Sigmoid colon (tissue), 7 donors: ENCODE data around the gene SKI. TPM values are rescaled to one million over a fixed set of nuclear protein-coding genes. Genes with fewer than 3 reads are reported as not detected.

Experiments used
- DNase-seq: peaks from one replicate; pipeline ENCODE4 v3.0.0-alpha.2; 2019
- H3K27ac ChIP-seq, 4 donors: fragments of 200-600 bp; sonication (generic); one replicate each; pipeline ENCODE4 v1.5.1; 2016 to 2019; ENCODE audit warnings: mild to moderate bottlenecking in 1 of 4
- H3K27me3 ChIP-seq, 3 donors: fragments of 200-600 bp; sonication (generic); one replicate each; pipeline ENCODE4 v1.5.1; 2019; ENCODE audit warnings: mild to moderate bottlenecking in 1 of 3
- H3K36me3 ChIP-seq, 4 donors: fragments of 200-600 bp; sonication (generic); one replicate each; pipeline ENCODE4 v1.5.1; 2016 to 2019
- H3K4me1 ChIP-seq, 4 donors: fragments of 200-600 bp; sonication (generic); one replicate each; pipeline ENCODE4 v1.5.1; 2017 to 2019
- H3K4me3 ChIP-seq, 4 donors: fragments of 200-600 bp; sonication (generic); one replicate each; pipeline ENCODE4 v1.5.1; 2017 to 2019; ENCODE audit warnings: mild to moderate bottlenecking in 2 of 4, moderate library complexity in 1 of 4
- H3K9me3 ChIP-seq, 4 donors: fragments of 200-600 bp in 3 of 4; sonication (generic) in 3 of 4; one replicate each; pipeline versions ENCODE4 v1.5.1 to v1.6.1; 2013 to 2019
- CTCF ChIP-seq, 4 experiments: fragments of 450-650 bp in 3 of 4; fragments of 200-600 bp in 1 of 4; IDR thresholded peaks; one replicate each; pipeline ENCODE4 v1.5.1; 2016 to 2019; ENCODE audit warnings: antibody characterized with exemption in 4 of 4, mild to moderate bottlenecking in 3 of 4, moderate library complexity in 2 of 4
- EP300 ChIP-seq, 4 donors: sonication (generic); formaldehyde crosslinking; IDR thresholded peaks; one replicate each; pipeline ENCODE4 v1.6.1; 2017; ENCODE audit warnings: antibody characterized with exemption in 4 of 4
- POLR2A ChIP-seq, 2 donors: fragments of 450-650 bp; IDR thresholded peaks; one replicate each; pipeline ENCODE4 v1.6.1; 2016; ENCODE audit warnings: antibody characterized with exemption in 2 of 2, mild to moderate bottlenecking in 2 of 2, moderate library complexity in 2 of 2
- POLR2AphosphoS5 ChIP-seq, 4 donors: sonication (generic); formaldehyde crosslinking; IDR thresholded peaks; one replicate each; pipeline ENCODE4 v1.6.1; 2017; ENCODE audit warnings: antibody characterized with exemption in 4 of 4
- WGBS, 2 donors: extraction: QIAGEN DNeasy Blood & Tissue Kit; methylation state at CpG; one replicate each; pipeline ENCODE4 v1.1.7; 2013; 5-methylcytosine and 5-hydroxymethylcytosine counted together
- intact Hi-C: fragments of 100-400 bp; cut with DNase I; formaldehyde crosslinking; loops from one replicate; pipeline ENCODE4 v1.15.1; 2023
- polyA plus RNA-seq, 3 donors: library from polyadenylated mRNA; stranded (reverse); fragments of 200-250 nt; gene quantifications; one replicate each; pipeline ENCODE4 v1.2.3, GENCODE V29; 2013
- total RNA-seq, 4 donors: library from RNA; depleted of rRNA; stranded (reverse); fragments of >200 nt; gene quantifications; one replicate each; pipeline ENCODE4 v1.1.0, GENCODE V29; 2016
- donor health status: healthy with polysubstance abuse.
- donor health status: Bipolar disorder and iron deficiency.
- donor health status: healthy.

SKI gene
- total and polyA plus RNA-seq, 7 donors = 5.8 to 50.4 (median 19.3) TPM

DNA sequence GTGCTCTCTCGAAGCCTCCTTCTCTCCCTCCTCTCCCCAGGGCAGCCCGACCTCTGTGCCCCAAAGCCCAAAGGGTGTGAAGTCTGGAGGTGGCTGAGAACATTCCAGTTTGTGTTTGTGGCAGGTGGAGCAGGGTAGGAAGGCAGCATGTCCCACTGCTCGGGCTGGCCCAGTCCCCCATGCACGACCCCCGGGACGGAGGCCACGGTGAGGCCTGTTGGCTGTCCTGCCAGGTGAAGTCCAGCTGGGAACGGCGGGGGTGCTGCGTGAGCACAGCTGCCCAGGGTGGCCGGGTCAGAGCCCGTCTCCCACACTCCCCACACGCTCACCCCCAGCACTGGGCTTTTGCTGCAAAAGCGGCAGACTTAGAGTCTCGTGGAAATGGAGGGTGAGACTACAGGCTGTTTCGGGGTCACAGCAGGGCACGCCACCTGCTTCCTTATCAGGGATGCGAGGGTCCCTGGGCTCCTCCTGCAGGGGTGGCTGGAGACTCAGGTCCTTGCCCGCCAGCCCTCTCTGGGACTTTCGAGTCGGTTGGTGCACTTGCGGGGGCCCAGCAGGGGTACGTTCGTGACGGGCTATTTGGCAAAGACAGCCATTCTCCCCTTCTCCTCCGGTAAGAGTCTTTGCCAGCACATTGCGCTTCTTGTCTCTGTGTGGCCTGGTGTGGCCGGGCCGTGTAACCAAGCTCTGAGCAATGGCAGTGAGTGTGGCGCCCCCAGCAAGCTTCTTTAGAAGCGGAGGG lies 123.0 kb downstream of the SKI start:
- WGBS, 2 donors = 87 to 90% methylated on average over 31 of the region's 31 CpGs
- intact Hi-C loops = no loop called here
- peaks cover 0 to 23% (median 15%) of the 10 kb centered on the region in 4 donors for H3K4me1 ChIP-seq
- peak; percentile 35 for DNase-seq
- H3K9me3 ChIP-seq = no peaks in the 10 kb centered on the region
- no peaks in the 10 kb centered on the region for H3K36me3 ChIP-seq
- no peak for TF ChIP-seq CTCF (IDR thresholded peaks at IDR 0.05)
- TF ChIP-seq EP300 (IDR thresholded peaks at IDR 0.05) = no peak
- TF ChIP-seq POLR2AphosphoS5 (IDR thresholded peaks at IDR 0.05) = no peak
- no peak for TF ChIP-seq POLR2A (IDR thresholded peaks at IDR 0.05)
- H3K4me3 ChIP-seq = no peak overlapping the region
- H3K27me3 ChIP-seq = no peaks in the 10 kb centered on the region
- no peak overlapping the region for H3K27ac ChIP-seq

GRCh38 chr1:2351723-2352122 lies 123.6 kb downstream of the SKI start:
- WGBS, 2 donors = 92 to 93% methylated on average over 8 of the region's 8 CpGs
- no peak for TF ChIP-seq POLR2A (IDR thresholded peaks at IDR 0.05)
- TF ChIP-seq EP300 (IDR thresholded peaks at IDR 0.05) = no peak
- no peak for TF ChIP-seq POLR2AphosphoS5 (IDR thresholded peaks at IDR 0.05)
- no peak for TF ChIP-seq CTCF (IDR thresholded peaks at IDR 0.05)
- DNase-seq = no peak

GRCh38 chr1:2352341-2352896 lies 124.3 kb downstream of the SKI start:
- Histone ChIP-seq H3K27ac (peak overlapping the region in 1 of 4 donors; percentile 55), H3K36me3 (no peaks in the 10 kb centered on the region), H3K4me3 (no peak overlapping the region), H3K27me3 (no peaks in the 10 kb centered on the region), H3K9me3 (no peaks in the 10 kb centered on the region), H3K4me1 (peaks cover 0 to 23% (median 15%) of the 10 kb centered on the region in 4 donors)
- TF ChIP-seq CTCF (IDR thresholded peaks at IDR 0.05) = no peak
- TF ChIP-seq EP300 (IDR thresholded peaks at IDR 0.05) = no peak
- no peak for TF ChIP-seq POLR2AphosphoS5 (IDR thresholded peaks at IDR 0.05)
- TF ChIP-seq POLR2A (IDR thresholded peaks at IDR 0.05) = no peak
- peak; percentile 50 for DNase-seq
- WGBS, 2 donors = 83 to 95% methylated on average over 11 of the region's 11 CpGs
- intact Hi-C loops = no loop called here

More at GRCh38 chr1:2351723-2352122, 123.6 kb downstream of the SKI start:
- no peaks in the 10 kb centered on the region for H3K36me3 ChIP-seq
- no peaks in the 10 kb centered on the region for H3K27me3 ChIP-seq
- intact Hi-C loops = no loop called here
- no peaks in the 10 kb centered on the region for H3K9me3 ChIP-seq
- no peak overlapping the region for H3K27ac ChIP-seq
- no peak overlapping the region for H3K4me3 ChIP-seq
- H3K4me1 ChIP-seq = peaks cover 0 to 23% (median 15%) of the 10 kb centered on the region in 4 donors

DNA sequence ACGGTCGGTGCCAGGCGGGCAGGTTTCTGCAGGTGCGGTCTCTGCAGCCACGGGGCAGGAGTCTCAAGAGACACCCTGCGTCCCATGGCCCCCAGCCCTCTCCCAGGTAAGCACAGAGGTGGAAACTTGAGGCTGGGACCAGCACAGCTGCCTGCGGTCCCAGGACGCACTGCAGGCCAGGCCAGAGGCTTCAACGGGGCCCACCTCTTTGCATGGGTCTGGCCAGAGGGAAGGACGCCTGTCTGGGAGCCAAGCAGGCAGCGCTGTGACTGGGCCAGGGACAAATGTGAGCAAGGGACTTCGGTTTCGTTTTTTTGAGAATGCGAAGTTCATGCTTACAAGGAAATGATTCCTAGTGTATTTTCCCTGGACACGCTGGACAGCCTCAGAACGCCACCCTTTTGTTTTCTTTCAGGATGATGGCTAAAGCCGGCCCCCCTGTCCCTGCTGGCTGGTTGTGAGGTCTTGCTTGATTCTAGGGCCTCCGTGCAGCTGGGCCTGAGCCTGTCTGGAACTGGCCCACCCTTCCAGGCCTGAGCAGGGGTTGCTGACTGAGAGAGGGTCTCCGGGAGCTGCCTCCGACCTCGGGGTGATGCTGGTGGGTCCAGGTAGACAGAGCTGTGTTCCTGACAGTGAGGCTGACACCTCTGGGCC lies 124.9 kb downstream of the SKI start:
- DNase-seq = peak; percentile 62
- Histone ChIP-seq H3K4me1 (peaks cover 0 to 23% (median 15%) of the 10 kb centered on the region in 4 donors), H3K9me3 (no peaks in the 10 kb centered on the region), H3K27me3 (no peaks in the 10 kb centered on the region), H3K4me3 (no peak overlapping the region), H3K27ac (peak overlapping the region in 3 of 4 donors; percentile 18 to 55 (median 29)), H3K36me3 (no peaks in the 10 kb centered on the region)
- intact Hi-C loops = no loop called here
- TF ChIP-seq CTCF (IDR thresholded peaks at IDR 0.05) = no peak
- no peak for TF ChIP-seq EP300 (IDR thresholded peaks at IDR 0.05)
- no peak for TF ChIP-seq POLR2A (IDR thresholded peaks at IDR 0.05)
- TF ChIP-seq POLR2AphosphoS5 (IDR thresholded peaks at IDR 0.05) = no peak
- WGBS, 2 donors = 55 to 79% methylated on average over 21 of the region's 21 CpGs
